Chondrocyte (in vitro differentiated cells): Measurements from ENCODE around the gene DCAF8L2. TPM values are rescaled to one million over a fixed set of nuclear protein-coding genes. Genes with fewer than 3 reads are reported as not detected.

Source experiments
- DNase-seq: peaks from one replicate; pipeline ENCODE4 v3.0.0; 2021; ENCODE audit warnings: mixed read lengths, low spot score
- H3K27ac Mint-ChIP-seq: one replicate; pipeline ENCODE4 v1.8.0; 2021; ENCODE audit warnings: mild to moderate bottlenecking, moderate library complexity, mixed read lengths; ENCODE audit not compliant: unreplicated experiment
- H3K27me3 Mint-ChIP-seq: 2 replicates; pipeline ENCODE4 v1.8.0; 2021; ENCODE audit warnings: low read depth, mixed read lengths
- H3K36me3 Mint-ChIP-seq: 2 replicates; pipeline ENCODE4 v1.8.0; 2021; ENCODE audit warnings: low read depth, mixed read lengths
- H3K4me1 Mint-ChIP-seq: 2 replicates; pipeline ENCODE4 v1.8.0; 2021; ENCODE audit warnings: low read depth, mild to moderate bottlenecking, mixed read lengths
- H3K4me3 Mint-ChIP-seq: one replicate; pipeline ENCODE4 v1.8.0; 2021; ENCODE audit warnings: mild to moderate bottlenecking, moderate library complexity, mixed read lengths; ENCODE audit not compliant: unreplicated experiment
- H3K9me3 Mint-ChIP-seq: 2 replicates; pipeline ENCODE4 v1.8.0; 2021; ENCODE audit warnings: low read depth, mixed read lengths
- CTCF ChIP-seq: fragments of 200-600 bp; sonication (generic); IDR thresholded peaks from 2 replicates; pipeline ENCODE4 v1.5.0; 2021; ENCODE audit warnings: antibody characterized with exemption, mild to moderate bottlenecking, moderate library complexity
- total RNA-seq: library from RNA; stranded (reverse); gene quantifications from 3 replicates; pipeline ENCODE4 v1.2.1, GENCODE V29; 2021

DCAF8L2 gene
- total RNA-seq, 1 donor from 2014 or later, result not detected

GRCh38 chrX:27571164-27571563 lies 19.0 kb upstream of the DCAF8L2 start:
- no peak for DNase-seq
- H3K27me3 Mint-ChIP-seq, result no peaks in the 10 kb centered on the region
- no peak overlapping the region for H3K27ac Mint-ChIP-seq
- no peaks in the 10 kb centered on the region for H3K4me1 Mint-ChIP-seq
- no peak for TF ChIP-seq CTCF
- H3K36me3 Mint-ChIP-seq, result no peaks in the 10 kb centered on the region
- peaks cover 10% of the 10 kb centered on the region for H3K9me3 Mint-ChIP-seq
- no peak overlapping the region for H3K4me3 Mint-ChIP-seq

- no peak overlapping the region for H3K4me3 Mint-ChIP-seq
- no peaks in the 10 kb centered on the region for H3K4me1 Mint-ChIP-seq
- no peak overlapping the region for H3K27ac Mint-ChIP-seq
- no peaks in the 10 kb centered on the region for H3K36me3 Mint-ChIP-seq
- H3K9me3 Mint-ChIP-seq, result peaks cover 15% of the 10 kb centered on the region
- H3K27me3 Mint-ChIP-seq, result no peaks in the 10 kb centered on the region
- no peak for DNase-seq
- no peak for TF ChIP-seq CTCF
Observed at GRCh38 chrX:27575565-27575964, 14.6 kb upstream of the DCAF8L2 start.

- H3K9me3 Mint-ChIP-seq, result peaks cover 3% of the 10 kb centered on the region
- no peaks in the 10 kb centered on the region for H3K36me3 Mint-ChIP-seq
- H3K27ac Mint-ChIP-seq, result no peak overlapping the region
- no peaks in the 10 kb centered on the region for H3K27me3 Mint-ChIP-seq
- no peak overlapping the region for H3K4me3 Mint-ChIP-seq
- DNase-seq, result no peak
- H3K4me1 Mint-ChIP-seq, result no peaks in the 10 kb centered on the region
- TF ChIP-seq CTCF, result no peak
Observed at GRCh38 chrX:27583976-27584375, 6.2 kb upstream of the DCAF8L2 start.

- Mint-ChIP-seq H3K27ac (no peak overlapping the region), H3K36me3 (no peaks in the 10 kb centered on the region), H3K4me3 (no peak overlapping the region), H3K4me1 (no peaks in the 10 kb centered on the region), H3K9me3 (peaks cover 4% of the 10 kb centered on the region), H3K27me3 (no peaks in the 10 kb centered on the region)
- no peak for DNase-seq
- TF ChIP-seq CTCF, result no peak
Observed at GRCh38 chrX:27591938-27592337, 1.8 kb downstream of the DCAF8L2 start.

GRCh38 chrX:27597508-27597907 lies 7.4 kb downstream of the DCAF8L2 start:
- DNase-seq, result no peak
- no peaks in the 10 kb centered on the region for H3K4me1 Mint-ChIP-seq
- H3K4me3 Mint-ChIP-seq, result no peak overlapping the region
- H3K36me3 Mint-ChIP-seq, result no peaks in the 10 kb centered on the region
- TF ChIP-seq CTCF, result no peak
- H3K9me3 Mint-ChIP-seq, result peaks cover 4% of the 10 kb centered on the region
- H3K27ac Mint-ChIP-seq, result no peak overlapping the region
- H3K27me3 Mint-ChIP-seq, result no peaks in the 10 kb centered on the region
